GM19025 (cell line): ENCODE results near the gene GPA33.

Experiments used
- ATAC-seq: cut with Tn5 transposase; IDR thresholded peaks from one replicate; pipeline ENCODE4 v1.9.1; 2021; ENCODE audit warnings: mild to moderate bottlenecking, low read depth, moderate library complexity; ENCODE audit not compliant: unreplicated experiment

Gene GPA33

DNA sequence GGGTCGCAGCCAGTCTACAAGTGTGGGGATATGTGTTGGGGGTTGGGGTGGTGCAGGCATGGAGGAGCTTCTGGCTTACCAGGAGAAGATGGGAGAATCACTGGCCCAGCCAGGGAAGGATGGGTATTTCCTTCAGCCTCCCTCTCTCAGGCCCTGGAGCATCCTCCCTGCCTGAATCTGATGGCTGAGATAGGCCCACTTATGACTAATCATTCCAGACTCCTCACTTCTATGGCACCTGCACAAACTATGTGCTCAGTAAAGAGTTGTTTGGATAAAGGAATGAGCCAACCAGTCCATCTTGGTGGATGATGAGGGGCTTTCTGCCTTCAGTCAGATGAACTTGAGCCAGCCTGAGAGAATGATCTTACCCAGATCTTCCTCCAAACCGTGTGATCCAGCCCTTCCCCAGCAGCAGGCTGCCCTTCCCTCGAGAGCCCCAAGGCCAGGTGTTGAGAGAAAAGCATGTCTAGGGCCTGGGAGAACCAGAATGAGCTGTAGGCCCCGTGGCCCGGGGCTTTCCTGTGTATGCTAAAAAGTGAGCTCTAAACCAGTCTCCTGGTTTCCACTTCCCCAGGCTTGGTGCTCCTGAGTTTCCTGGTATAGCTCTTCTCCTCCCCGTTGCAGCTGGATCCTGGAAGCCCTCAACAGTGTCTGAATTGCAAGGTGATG is 1.3 kb downstream of the GPA33 start:
- ATAC-seq: no peak

DNA sequence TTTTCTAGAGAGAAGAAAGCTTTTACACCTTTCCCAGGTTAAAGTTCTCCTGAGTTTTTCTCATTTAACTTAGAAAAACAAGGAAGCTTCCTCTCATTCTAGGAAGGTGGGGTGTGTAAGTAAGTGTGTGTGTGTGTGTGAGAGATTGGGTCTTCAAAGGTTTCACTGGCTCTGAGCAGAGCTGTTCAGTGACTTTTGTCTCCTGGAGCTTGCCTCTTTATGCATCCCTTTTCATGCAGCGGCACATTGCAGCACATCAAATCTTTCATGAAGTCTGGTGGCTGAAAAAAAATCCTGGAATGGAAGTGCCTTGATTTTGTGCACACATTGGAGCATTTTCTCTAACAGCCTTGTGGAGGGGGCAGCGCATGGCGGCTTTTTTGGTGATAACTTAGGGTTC is 3.4 kb downstream of the GPA33 start:
- no peak for ATAC-seq

- ATAC-seq: no peak
These were observed 4.1 kb downstream of the GPA33 start for GRCh38 chr1:167086033-167086432.

- no peak for ATAC-seq
These were observed 5.4 kb downstream of the GPA33 start for GRCh38 chr1:167084757-167085156.

- no peak for ATAC-seq
These were observed 6.3 kb downstream of the GPA33 start for GRCh38 chr1:167083871-167084270.

DNA sequence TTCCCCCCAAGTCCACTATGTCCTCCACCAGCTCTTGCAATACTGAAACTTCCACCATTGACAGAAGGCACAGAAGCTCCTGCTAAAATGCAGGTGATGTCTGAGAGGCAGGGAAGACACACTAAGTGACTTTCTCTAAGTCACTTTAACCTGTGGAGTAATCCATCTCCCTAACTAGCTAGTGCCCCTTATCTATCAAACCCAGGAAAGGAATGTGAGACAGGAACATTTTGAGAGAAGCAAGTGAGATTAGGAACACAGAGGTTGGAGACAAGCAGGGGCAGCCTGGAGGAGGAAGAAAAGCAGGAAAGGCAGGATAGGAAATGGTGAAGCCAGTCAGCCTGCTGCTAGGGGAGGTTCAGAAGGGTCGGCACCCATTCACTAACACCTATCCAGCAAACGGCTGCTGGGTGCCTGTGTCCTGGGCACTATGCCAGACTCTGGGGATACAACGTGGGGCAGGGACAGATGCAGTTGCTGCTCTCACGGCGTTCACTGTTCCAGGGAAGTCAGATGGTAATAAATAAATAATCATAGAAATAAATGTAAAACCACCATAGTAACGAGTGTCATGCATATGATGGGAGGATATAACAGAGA is 7.0 kb downstream of the GPA33 start:
- no peak for ATAC-seq

- ATAC-seq: no peak
These were observed 7.6 kb downstream of the GPA33 start for GRCh38 chr1:167082511-167083027.

DNA sequence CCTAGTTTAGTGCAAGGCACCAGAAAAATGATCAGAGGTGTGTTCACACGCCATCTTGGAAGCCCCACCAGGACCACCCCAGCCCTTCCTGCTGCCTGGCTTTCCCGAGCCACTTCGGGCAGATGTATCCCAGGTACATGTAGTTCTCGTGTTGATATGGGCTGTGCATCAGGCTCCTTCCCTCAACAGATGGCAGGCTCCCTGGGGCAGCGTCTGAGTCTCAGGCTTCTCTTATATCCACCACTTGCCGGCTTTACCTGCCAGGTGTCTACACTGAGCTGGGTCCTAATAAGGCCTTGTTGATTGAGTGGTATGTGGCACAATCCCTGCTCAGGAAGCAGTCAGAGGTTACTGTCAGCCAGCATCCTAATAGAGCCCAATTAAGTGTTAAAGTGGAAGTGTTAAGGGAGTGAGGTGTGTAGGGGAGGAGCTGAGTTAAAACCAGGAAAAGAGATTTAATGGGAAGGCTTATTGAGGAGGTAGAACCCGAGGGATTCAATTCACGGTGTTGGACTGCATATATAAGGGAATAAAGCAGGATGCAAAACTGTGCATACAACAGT is 8.5 kb downstream of the GPA33 start:
- no peak for ATAC-seq

DNA sequence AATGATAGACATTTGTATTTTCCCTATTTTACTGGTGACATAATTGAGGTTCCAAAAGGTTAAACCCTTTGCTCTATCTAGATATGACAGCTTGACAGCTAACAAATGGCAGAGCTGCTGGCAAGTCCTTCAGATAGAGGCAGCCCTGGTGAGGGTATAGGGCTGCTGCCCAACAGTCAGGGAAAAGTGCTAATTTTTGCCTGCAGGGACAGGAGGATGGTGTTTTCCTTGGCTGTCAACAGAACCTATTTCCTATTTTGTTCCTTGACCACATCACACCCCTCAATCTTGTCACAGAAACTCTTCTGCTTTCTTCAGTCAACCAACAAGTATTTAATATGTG is 12.3 kb downstream of the GPA33 start:
- ATAC-seq: no peak

GRCh38 chr1:167077128-167077867 is 12.9 kb downstream of the GPA33 start:
- no peak for ATAC-seq

- no peak for ATAC-seq
These were observed 14.0 kb downstream of the GPA33 start for GRCh38 chr1:167076136-167076710.

DNA sequence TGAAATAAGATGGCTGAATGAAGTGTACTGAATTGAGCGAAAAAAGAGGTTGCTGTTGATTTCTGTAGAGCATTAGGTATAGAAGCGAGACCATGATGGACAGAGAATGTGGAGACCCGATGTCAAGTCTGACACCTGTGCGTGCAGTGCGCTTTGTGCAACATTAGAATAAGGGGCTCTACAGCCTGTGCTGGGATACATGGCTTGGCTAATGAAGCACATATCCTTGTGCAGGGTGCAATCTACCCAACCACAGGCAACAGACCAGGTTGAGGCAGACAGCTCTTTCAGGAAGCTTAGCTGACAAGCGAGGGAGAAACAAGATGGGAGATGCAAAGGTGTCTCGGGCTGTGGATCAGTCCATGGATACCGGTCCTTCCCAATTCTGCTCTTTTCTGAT is 18.9 kb downstream of the GPA33 start:
- no peak for ATAC-seq

DNA sequence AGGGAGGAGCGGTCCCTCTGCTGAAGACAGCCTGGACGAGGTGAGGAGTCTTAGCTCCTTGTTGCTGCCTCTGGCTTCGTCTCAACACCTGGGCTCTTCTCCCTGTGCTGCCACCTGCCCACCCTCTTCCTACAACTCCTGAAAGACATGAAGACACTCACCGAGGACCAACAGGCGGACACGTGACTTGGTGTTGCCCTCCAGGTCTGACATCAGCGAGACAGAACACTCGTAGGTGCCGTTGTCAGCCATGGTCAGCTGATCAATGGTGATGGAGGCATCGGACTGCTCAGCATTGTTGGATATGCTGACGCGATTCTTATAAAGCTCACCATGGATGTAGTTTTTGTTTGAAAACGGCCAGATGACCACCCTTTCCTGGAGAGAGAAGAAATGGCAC is 21.4 kb downstream of the GPA33 start:
- ATAC-seq: no peak

GRCh38 chr1:167067904-167068303 is 22.3 kb downstream of the GPA33 start:
- no peak for ATAC-seq

GRCh38 chr1:167066333-167067122 is 23.6 kb downstream of the GPA33 start:
- ATAC-seq: peak; percentile 67

DNA sequence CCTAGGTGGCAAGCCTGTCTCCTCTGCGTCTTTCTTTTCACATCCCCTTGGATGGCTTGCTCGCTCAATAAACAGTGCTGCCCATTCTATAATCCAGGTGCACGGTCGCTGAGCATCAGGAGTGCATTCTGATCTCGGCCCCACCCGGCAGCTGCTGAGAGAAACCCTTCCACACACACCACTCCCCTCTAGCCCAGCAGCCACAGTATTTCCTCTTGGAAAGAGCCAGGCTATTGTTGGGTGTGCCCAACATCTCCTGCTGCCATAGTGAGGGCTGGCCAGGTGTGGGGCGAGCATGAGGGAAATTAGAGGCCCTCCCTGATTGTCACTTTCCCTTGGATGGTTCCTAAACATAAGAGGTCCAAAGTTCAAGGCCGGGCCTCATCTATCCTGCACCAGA is 24.7 kb downstream of the GPA33 start:
- no peak for ATAC-seq

DNA sequence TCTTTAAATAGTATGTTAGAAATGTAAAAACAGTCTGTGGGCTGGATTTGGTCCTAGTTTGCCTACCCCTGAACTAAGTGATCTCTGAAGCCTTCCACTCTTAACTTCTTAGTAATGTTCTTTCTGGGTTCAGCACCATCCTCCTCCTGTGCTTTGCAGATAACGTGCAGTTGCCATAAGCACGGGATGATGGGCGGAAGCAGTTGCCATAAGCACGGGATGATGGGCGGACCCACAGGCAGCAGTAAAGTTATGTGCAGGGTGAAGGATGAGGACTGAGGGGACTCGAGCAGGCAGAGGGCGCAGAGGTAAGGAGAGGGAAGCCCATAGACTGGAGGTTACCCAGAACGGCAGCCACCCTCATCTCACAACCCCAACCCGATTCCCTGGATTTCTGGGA is 25.6 kb downstream of the GPA33 start:
- ATAC-seq: no peak

DNA sequence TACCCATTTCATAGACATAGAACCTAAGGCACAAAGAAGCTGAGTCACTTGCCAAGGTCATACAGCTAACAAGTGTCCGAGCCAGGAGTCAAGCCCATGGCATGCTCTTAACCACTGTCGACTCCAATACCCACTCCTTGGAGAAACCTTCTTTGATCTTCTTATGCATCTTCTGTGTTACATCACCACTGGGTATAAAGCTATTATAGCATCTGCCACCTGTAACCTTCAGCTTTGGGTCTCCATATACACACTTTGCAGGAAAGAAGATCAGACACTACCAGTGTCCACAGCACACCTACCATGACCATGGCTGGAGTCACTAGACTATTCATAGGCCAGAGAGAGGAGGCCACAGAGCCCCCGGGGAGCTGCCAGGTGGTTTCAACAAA is 29.1 kb downstream of the GPA33 start:
- ATAC-seq: no peak

GRCh38 chr1:167060141-167061072 is 29.8 kb downstream of the GPA33 start:
- no peak for ATAC-seq
